Caco-2 (cell line): Measurements from ENCODE around the gene USP8. TPM values are rescaled to one million over a fixed set of nuclear protein-coding genes. Genes with fewer than 3 reads are reported as not detected.

Experiments
- BruUV-seq: library from RNA; stranded (reverse); fragments of 400-500 nt; replicated peaks from 2 replicates; lab custom pipeline; 2021; lab: Mats Ljungman, UMichigan
- CTCF ChIA-PET: fragments of 300-600 bp; sonication (Branson Sonifier 250); formaldehyde crosslinking; loops from one replicate; lab custom pipeline; 2022; ENCODE audit warnings: antibody characterized with exemption; lab: Charles Lee
- POLR2A ChIA-PET: fragments of 300-600 bp; sonication (Branson Sonifier 250); formaldehyde crosslinking; loops from one replicate; lab custom pipeline; 2022; ENCODE audit warnings: antibody characterized with exemption; lab: Charles Lee
- DNase-seq, 2 experiments: peaks; one replicate each; pipeline versions ENCODE4 v3.0.0 to v3.0.0-alpha.2; 2020 to 2022
- H3K27me3 ChIP-seq: replicated peaks from 2 replicates; pipeline ENCODE4 v1.6.0; 2011; ENCODE audit warnings: low read length; ENCODE audit not compliant: control insufficient read depth, insufficient read depth
- H3K36me3 ChIP-seq: 2 replicates; pipeline ENCODE4 v1.5.1; 2011; ENCODE audit warnings: low read length; ENCODE audit not compliant: control insufficient read depth, insufficient read depth
- H3K4me1 ChIP-seq: fragments of 250-450 bp; sonication (Bioruptor Pico); 2 replicates; pipeline ENCODE4 v1.5.1; 2020; ENCODE audit warnings: mild to moderate bottlenecking
- H3K4me3 ChIP-seq: 2 replicates; pipeline ENCODE4 v1.5.1; 2011; ENCODE audit warnings: low read depth, mild to moderate bottlenecking, control low read depth, low read length
- H3K9me3 ChIP-seq: fragments of 250-450 bp; sonication (Bioruptor Pico); 2 replicates; pipeline ENCODE4 v1.5.1; 2020; ENCODE audit warnings: mild to moderate bottlenecking, moderate library complexity
- H3K27ac Mint-ChIP-seq: one replicate; pipeline ENCODE4 v1.8.0; 2022; ENCODE audit warnings: mixed read lengths; ENCODE audit not compliant: unreplicated experiment
- H3K27me3 Mint-ChIP-seq: one replicate; pipeline ENCODE4 v1.8.0; 2022; ENCODE audit warnings: mixed read lengths; ENCODE audit not compliant: insufficient read depth, unreplicated experiment
- H3K36me3 Mint-ChIP-seq: one replicate; pipeline ENCODE4 v1.8.0; 2022; ENCODE audit warnings: mild to moderate bottlenecking, mixed read lengths; ENCODE audit not compliant: insufficient read depth, unreplicated experiment
- H3K4me1 Mint-ChIP-seq: one replicate; pipeline ENCODE4 v1.8.0; 2022; ENCODE audit warnings: low read depth, mixed read lengths; ENCODE audit not compliant: unreplicated experiment
- H3K4me3 Mint-ChIP-seq: one replicate; pipeline ENCODE4 v1.8.0; 2022; ENCODE audit warnings: mild to moderate bottlenecking, moderate library complexity, mixed read lengths; ENCODE audit not compliant: unreplicated experiment
- H3K9me3 Mint-ChIP-seq: one replicate; pipeline ENCODE4 v1.8.0; 2022; ENCODE audit warnings: mixed read lengths; ENCODE audit not compliant: unreplicated experiment
- CTCF ChIP-seq, 2 experiments: fragments of 200-600 bp in 1 of 2; IDR thresholded peaks; 1 replicate in 1 of 2; 2 replicates in 1 of 2; pipeline versions ENCODE4 v1.5.1 to v1.8.0; 2011 to 2022; ENCODE audit warnings: antibody characterized with exemption in 1 of 2, control low read depth in 1 of 2, inconsistent platforms in 1 of 2, low read depth in 1 of 2, low read length in 1 of 2, mild to moderate bottlenecking in 1 of 2, moderate library complexity in 1 of 2; ENCODE audit not compliant: insufficient read depth in 1 of 2, severe bottlenecking in 1 of 2, unreplicated experiment in 1 of 2
- intact Hi-C: fragments of 100-400 bp; cut with micrococcal nuclease; formaldehyde crosslinking; loops from one replicate; pipeline ENCODE4 v1.10.0; 2022; ENCODE audit not compliant: unreplicated experiment
- total RNA-seq: library from RNA; stranded (reverse); gene quantifications from 2 replicates; pipeline ENCODE4 v1.2.3, GENCODE V29; 2022

The USP8 gene
- total RNA-seq, 1 experiment from 2014 or later: 56.2 TPM

- POLR2A ChIA-PET: no interaction called here
Measured at GRCh38 chr15:50544368-50544767, 120.2 kb downstream of the USP8 start.

GRCh38 chr15:50546566-50546965, 122.4 kb downstream of the USP8 start, which contains the start of gene USP50:
Gene USP50, minus strand, starts transcription at chr15:50546666. Its CDS starts 141 bp downstream, at chr15:50546525.
- ChIA-PET POLR2A (no interaction called here), CTCF (interaction anchor here (0.6 kb wide), 1 partner anchor 1630 kb away, joined by 7 read pairs; no protein-coding TSS in a partner anchor)
- Mint-ChIP-seq H3K27ac (no peak within 1 kb of the TSS), H3K4me1 (no peaks in the 10 kb centered on the region), H3K4me3 (no peak within 1 kb of the TSS), H3K9me3 (no peaks in the 10 kb centered on the region), H3K36me3 (peaks cover 12% of the 10 kb centered on the region), H3K27me3 (no peaks in the 10 kb centered on the region)
- no peak for DNase-seq
- no TSS peak for BruUV-seq
- intact Hi-C loops: loop anchor here (10.0 kb wide), 1 partner anchor 358 kb away; the partner anchor contains the start of gene AP4E1
- Histone ChIP-seq H3K27me3 (no peaks in the 10 kb centered on the region), H3K4me1 (no peaks in the 10 kb centered on the region), H3K4me3 (no peak within 1 kb of the TSS), H3K9me3 (no peaks in the 10 kb centered on the region), H3K36me3 (no peaks in the 10 kb centered on the region)
- no peak for TF ChIP-seq CTCF (IDR thresholded peaks at IDR 0.05; ENCODE audit: insufficient read depth in 1 of 2, low read depth in 1 of 2, low read length in 1 of 2, severe bottlenecking in 1 of 2, unreplicated experiment in 1 of 2)

More at GRCh38 chr15:50544368-50544767, 120.2 kb downstream of the USP8 start:
- CTCF ChIA-PET: no interaction called here
- no peak for DNase-seq
- no peak overlapping the region for H3K27ac Mint-ChIP-seq
- no peaks in the 10 kb centered on the region for H3K4me1 Mint-ChIP-seq
- H3K4me3 ChIP-seq: no peak overlapping the region
- H3K36me3 Mint-ChIP-seq: no peaks in the 10 kb centered on the region
- H3K27me3 ChIP-seq: no peaks in the 10 kb centered on the region
- BruUV-seq: no TSS peak
- H3K9me3 Mint-ChIP-seq: no peaks in the 10 kb centered on the region
- TF ChIP-seq CTCF (IDR thresholded peaks at IDR 0.05; ENCODE audit: insufficient read depth in 1 of 2, low read depth in 1 of 2, low read length in 1 of 2, severe bottlenecking in 1 of 2, unreplicated experiment in 1 of 2): no peak
- H3K36me3 ChIP-seq: no peaks in the 10 kb centered on the region
- H3K9me3 ChIP-seq: no peaks in the 10 kb centered on the region
- H3K4me3 Mint-ChIP-seq: no peak overlapping the region
- no peaks in the 10 kb centered on the region for H3K4me1 ChIP-seq
- intact Hi-C loops: loop anchor here (10.0 kb wide), 1 partner anchor 360 kb away; the partner anchor contains the start of gene AP4E1
- H3K27me3 Mint-ChIP-seq: no peaks in the 10 kb centered on the region

GRCh38 chr15:50549326-50549725, 125.1 kb downstream of the USP8 start:
- Mint-ChIP-seq H3K27me3 (no peaks in the 10 kb centered on the region), H3K4me1 (no peaks in the 10 kb centered on the region), H3K27ac (no peak overlapping the region), H3K4me3 (no peak overlapping the region), H3K36me3 (peaks cover 30% of the 10 kb centered on the region), H3K9me3 (no peaks in the 10 kb centered on the region)
- POLR2A ChIA-PET: no interaction called here
- CTCF ChIA-PET: no interaction called here
- Histone ChIP-seq H3K4me3 (no peak overlapping the region), H3K36me3 (no peaks in the 10 kb centered on the region), H3K4me1 (no peaks in the 10 kb centered on the region), H3K9me3 (no peaks in the 10 kb centered on the region), H3K27me3 (no peaks in the 10 kb centered on the region)
- DNase-seq: no peak
- BruUV-seq: no TSS peak
- TF ChIP-seq CTCF (IDR thresholded peaks at IDR 0.05; ENCODE audit: insufficient read depth in 1 of 2, low read depth in 1 of 2, low read length in 1 of 2, severe bottlenecking in 1 of 2, unreplicated experiment in 1 of 2): no peak
- intact Hi-C loops: loop anchor here (10.0 kb wide), 1 partner anchor 355 kb away; the partner anchor contains the start of gene AP4E1
